ENCODE results near the gene VENTX. TPM values are rescaled to one million over a fixed set of nuclear protein-coding genes. Genes with fewer than 3 reads are reported as not detected.

The VENTX gene
- total RNA-seq (2014; rRNA removed) (not detected in 2 replicates), Bru-seq, nascent RNA (not detected), BruChase-seq, experiment 1, labeled RNA remaining after a 6-hour chase (not detected), BruChase-seq, experiment 2, labeled RNA remaining after a 2-hour chase (not detected)
- long read RNA-seq = 0 reads

- Histone ChIP-seq H3K9ac (ENCODE audit: low read length) (no peak within 1 kb of the TSS), H3K36me3 (ENCODE audit: low read depth, low read length) (no peaks in the 10 kb centered on the region), H3K4me1 (ENCODE audit: insufficient read depth, low read length) (no peaks in the 10 kb centered on the region), H3K4me2 (ENCODE audit: low read length) (no peak within 1 kb of the TSS), H3K27me3 (ENCODE audit: low read length) (peaks cover 30% of the 10 kb centered on the region), H4K20me1 (ENCODE audit: low read length) (no peaks in the 10 kb centered on the region), H3K4me3 (ENCODE audit: low read length) (no peak within 1 kb of the TSS), H3K9me3 (ENCODE audit: low read length) (no peaks in the 10 kb centered on the region), H3F3A (ENCODE audit: low read length, unreplicated experiment) (no peaks in the 10 kb centered on the region), H2AFZ (ENCODE audit: low read length) (no peak within 1 kb of the TSS), H3K27ac (ENCODE audit: low read length) (no peak within 1 kb of the TSS), H3K9me2 (replicated peaks; ENCODE audit: low read length) (no peaks in the 10 kb centered on the region), H3K79me2 (ENCODE audit: low read length) (no peaks in the 10 kb centered on the region)
- intact Hi-C loops (cut with micrococcal nuclease) = no loop called here
- ATAC-seq (no peak), DNase-seq (no peak)
- CTCF ChIA-PET = no interaction called here
- POLR2A ChIA-PET (ENCODE audit: unreplicated experiment) = no interaction called here
- TF ChIP-seq EZH2 (IDR thresholded peaks at IDR 0.05; ENCODE audit: low read length, unreplicated experiment) (peak; percentile 25), EZH2phosphoT487 (IDR thresholded peaks at IDR 0.05; ENCODE audit: borderline replicate concordance, low read length) (no peak), CTCF (conservative IDR thresholded peaks at IDR 0.05; ENCODE audit: low read depth, low read length) (no peak)
- no TSS peak for BruUV-seq (replicated peaks)
Observed at GRCh38 chr10:133237588-133238465, at the start of gene VENTX. Gene VENTX (plus strand): TSS chr10:133237855. CDS start chr10:133237915, 60 bp downstream.

- no peak overlapping the region for H3K9ac ChIP-seq (ENCODE audit: low read length)
- H3K9me3 ChIP-seq (ENCODE audit: low read length) = no peaks in the 10 kb centered on the region
- no TSS peak for BruUV-seq (replicated peaks)
- no peaks in the 10 kb centered on the region for H3K4me1 ChIP-seq (ENCODE audit: insufficient read depth, low read length)
- no peak for DNase-seq
- H3K4me3 ChIP-seq (ENCODE audit: low read length) = no peak overlapping the region
- ATAC-seq = no peak
- H2AFZ ChIP-seq (ENCODE audit: low read length) = no peak overlapping the region
- no peaks in the 10 kb centered on the region for H4K20me1 ChIP-seq (ENCODE audit: low read length)
- CTCF ChIA-PET = no interaction called here
- no peaks in the 10 kb centered on the region for H3K79me2 ChIP-seq (ENCODE audit: low read length)
- no peaks in the 10 kb centered on the region for H3F3A ChIP-seq (ENCODE audit: low read length, unreplicated experiment)
- H3K9me2 ChIP-seq (replicated peaks; ENCODE audit: low read length) = no peaks in the 10 kb centered on the region
- H3K36me3 ChIP-seq (ENCODE audit: low read depth, low read length) = no peaks in the 10 kb centered on the region
- no peak overlapping the region for H3K4me2 ChIP-seq (ENCODE audit: low read length)
- H3K27me3 ChIP-seq (ENCODE audit: low read length) = peaks cover 69% of the 10 kb centered on the region
- intact Hi-C loops (cut with micrococcal nuclease) = no loop called here
- POLR2A ChIA-PET (ENCODE audit: unreplicated experiment) = no interaction called here
- no peak overlapping the region for H3K27ac ChIP-seq (ENCODE audit: low read length)
- no peak for TF ChIP-seq EZH2 (IDR thresholded peaks at IDR 0.05; ENCODE audit: low read length, unreplicated experiment)
- no peak for TF ChIP-seq CTCF (conservative IDR thresholded peaks at IDR 0.05; ENCODE audit: low read depth, low read length)
- TF ChIP-seq EZH2phosphoT487 (IDR thresholded peaks at IDR 0.05; ENCODE audit: borderline replicate concordance, low read length) = no peak
Observed at GRCh38 chr10:133187906-133188681, 49.6 kb upstream of the VENTX start.

Data from PC-3 (cell line).